HEK293T (cell line): ENCODE data around the gene TBC1D2.
A peak's percentile ranks its signal among the peaks of the same experiment; 100 is the strongest.

Experiments
- CTCF ChIA-PET: fragments of 350-600 bp; formaldehyde crosslinking; extraction: SDS; loops from one replicate; lab custom pipeline; 2021; ENCODE audit warnings: antibody characterized with exemption, inconsistent platforms; lab: Yijun Ruan, JAX
- POLR2A ChIA-PET: fragments of 350-600 bp; formaldehyde crosslinking; extraction: SDS; loops from one replicate; lab custom pipeline; 2020; ENCODE audit warnings: antibody characterized with exemption, inconsistent platforms; lab: Yijun Ruan, JAX
- DNase-seq: peaks from one replicate; pipeline ENCODE4 v3.0.0; 2012; ENCODE audit warnings: mixed read lengths; ENCODE audit errors: extremely low spot score
- ARNT ChIP-seq: fragments of 450-650 bp; IDR thresholded peaks from 2 replicates; pipeline ENCODE4 v1.6.1; 2017; ENCODE audit warnings: mild to moderate bottlenecking
- BHLHE40 ChIP-seq: fragments of 450-650 bp; IDR thresholded peaks from 2 replicates; pipeline ENCODE4 v1.6.1; 2016; ENCODE audit warnings: mild to moderate bottlenecking, moderate library complexity, borderline replicate concordance
- CTBP1 ChIP-seq: fragments of 450-650 bp; IDR thresholded peaks from 2 replicates; pipeline ENCODE4 v1.6.1; 2016; ENCODE audit warnings: borderline replicate concordance
- ELF4 ChIP-seq: fragments of 450-650 bp; IDR thresholded peaks from 2 replicates; pipeline ENCODE4 v1.6.1; 2017; ENCODE audit warnings: antibody characterized with exemption
- FOXA1 ChIP-seq: fragments of 450-650 bp; IDR thresholded peaks from 2 replicates; pipeline ENCODE4 v1.6.1; 2016; ENCODE audit warnings: mild to moderate bottlenecking
- FOXK2 ChIP-seq: fragments of 450-650 bp; IDR thresholded peaks from 2 replicates; pipeline ENCODE4 v1.6.1; 2016; ENCODE audit warnings: mild to moderate bottlenecking
- FOXM1 ChIP-seq: fragments of 450-650 bp; IDR thresholded peaks from 2 replicates; pipeline ENCODE4 v1.6.1; 2017; ENCODE audit warnings: mild to moderate bottlenecking, borderline replicate concordance
- HDGF ChIP-seq: fragments of 450-650 bp; IDR thresholded peaks from 2 replicates; pipeline ENCODE4 v1.6.1; 2017; ENCODE audit warnings: antibody characterized with exemption, borderline replicate concordance
- L3MBTL2 ChIP-seq: fragments of 450-650 bp; conservative IDR thresholded peaks from 2 replicates; pipeline ENCODE4 v1.6.1; 2016; ENCODE audit warnings: mild to moderate bottlenecking
- LEF1 ChIP-seq: fragments of 450-650 bp; IDR thresholded peaks from 2 replicates; pipeline ENCODE4 v1.6.1; 2017; ENCODE audit warnings: mild to moderate bottlenecking, borderline replicate concordance
- NFRKB ChIP-seq: fragments of 450-650 bp; IDR thresholded peaks from 2 replicates; pipeline ENCODE4 v1.6.1; 2016; ENCODE audit warnings: mild to moderate bottlenecking, moderate library complexity
- PKNOX1 ChIP-seq: fragments of 450-650 bp; IDR thresholded peaks from 2 replicates; pipeline ENCODE4 v1.6.1; 2016
- SP1 ChIP-seq: fragments of 450-650 bp; IDR thresholded peaks from 2 replicates; pipeline ENCODE4 v1.6.1; 2017
- SUZ12 ChIP-seq: fragments of 450-650 bp; IDR thresholded peaks from 2 replicates; pipeline ENCODE4 v1.6.1; 2016; ENCODE audit warnings: mild to moderate bottlenecking
- TARDBP ChIP-seq: fragments of 450-650 bp; IDR thresholded peaks from 2 replicates; pipeline ENCODE4 v1.6.1; 2016
- ZNF384 ChIP-seq: fragments of 450-650 bp; IDR thresholded peaks from 2 replicates; pipeline ENCODE4 v1.6.1; 2016

TBC1D2 gene

GRCh38 chr9:98256756-98257155 lies 1.3 kb upstream of the TBC1D2 start:
- POLR2A ChIA-PET = interaction anchor here (0.6 to 2.4 kb wide), 16 partner anchors 9 to 334 kb away, joined by 3 to 12 read pairs (median 6); partner anchors contain the start of genes ANP32B, TRIM14 and TRMO
- DNase-seq = peak; percentile 46
- CTCF ChIA-PET = interaction anchor here (0.6 to 1.8 kb wide), 6 partner anchors 8 to 137 kb away, joined by 3 to 8 read pairs (median 4); no protein-coding TSS in a partner anchor
- TF ChIP-seq FOXA1 (no peak), LEF1 (no peak), ARNT (no peak), NFRKB (no peak), PKNOX1 (peak; percentile 88), CTBP1 (no peak), SP1 (no peak), SUZ12 (no peak), FOXM1 (no peak), ELF4 (no peak), HDGF (no peak), BHLHE40 (no peak), FOXK2 (no peak), L3MBTL2 (peak; percentile 23; the same call in 1 of the 2 replicates), TARDBP (no peak)

GRCh38 chr9:98255061-98255577 lies 330 bp downstream of the TBC1D2 start:
- ChIA-PET CTCF (interaction anchor here (1.1 to 1.8 kb wide), 4 partner anchors 9 to 181 kb away, joined by 4 to 6 read pairs (median 6); no protein-coding TSS in a partner anchor), POLR2A (interaction anchor here (0.7 to 2.4 kb wide), 15 partner anchors 8 to 332 kb away, joined by 3 to 12 read pairs (median 7); partner anchors contain the start of genes ANP32B, CORO2A, TRIM14 and TRMO)
- peak; percentile 49 for DNase-seq
- TF ChIP-seq LEF1 = no peak
- TF ChIP-seq SUZ12 = no peak
- no peak for TF ChIP-seq ELF4
- no peak for TF ChIP-seq TARDBP
- no peak for TF ChIP-seq PKNOX1
- TF ChIP-seq L3MBTL2 = no peak
- no peak for TF ChIP-seq BHLHE40
- TF ChIP-seq ZNF384 = no peak
- TF ChIP-seq FOXA1 = no peak
- no peak for TF ChIP-seq NFRKB
- TF ChIP-seq ARNT = no peak
- TF ChIP-seq FOXM1 = no peak
- no peak for TF ChIP-seq HDGF
- no peak for TF ChIP-seq SP1
- TF ChIP-seq FOXK2 = no peak

- CTCF ChIA-PET = interaction anchor here (1.2 to 1.8 kb wide), 2 partner anchors 9 to 180 kb away, joined by 5 to 6 read pairs; no protein-coding TSS in a partner anchor
- DNase-seq = no peak
- POLR2A ChIA-PET = interaction anchor here (1.4 kb wide), 1 partner anchor 61 kb away, joined by 5 read pairs; no protein-coding TSS in a partner anchor
- TF ChIP-seq ARNT (no peak), ZNF384 (no peak), FOXA1 (no peak), FOXM1 (no peak), PKNOX1 (no peak), CTBP1 (no peak), ELF4 (no peak), FOXK2 (no peak), L3MBTL2 (no peak), SUZ12 (no peak), TARDBP (no peak), HDGF (no peak), LEF1 (no peak), BHLHE40 (no peak)
These were observed 1.0 kb downstream of the TBC1D2 start for GRCh38 chr9:98254228-98255060.

- TF ChIP-seq SP1 = no peak
- no peak for TF ChIP-seq ARNT
- no peak for DNase-seq
- ChIA-PET POLR2A (no interaction called here), CTCF (no interaction called here)
These were observed 1.9 kb downstream of the TBC1D2 start for GRCh38 chr9:98253565-98253964.

- CTCF ChIA-PET = no interaction called here
- TF ChIP-seq FOXK2 = no peak
- TF ChIP-seq ZNF384 = no peak
- TF ChIP-seq ELF4 = no peak
- no peak for TF ChIP-seq L3MBTL2
- TF ChIP-seq HDGF = no peak
- TF ChIP-seq LEF1 = no peak
- no peak for TF ChIP-seq NFRKB
- TF ChIP-seq PKNOX1 = no peak
- no peak for TF ChIP-seq TARDBP
- DNase-seq = no peak
- POLR2A ChIA-PET = no interaction called here
These were observed 3.9 kb downstream of the TBC1D2 start for GRCh38 chr9:98251551-98251950.
